KMS-11 (cell line): ENCODE data around the gene VASH1.

ENCODE experiments used
- H2AFZ ChIP-seq: fragments of 200-600 bp; sonication (generic); 2 replicates; pipeline ENCODE4 v1.6.1; 2016; ENCODE audit warnings: antibody characterized with exemption, mixed run types, low read depth
- H3K27ac ChIP-seq: fragments of 200-600 bp; sonication (generic); 2 replicates; pipeline ENCODE4 v1.6.1; 2016; ENCODE audit warnings: mild to moderate bottlenecking, mixed run types
- H3K27me3 ChIP-seq: fragments of 200-600 bp; sonication (generic); 2 replicates; pipeline ENCODE4 v1.6.1; 2017; ENCODE audit warnings: mild to moderate bottlenecking, low read depth, mixed run types, moderate library complexity; ENCODE audit not compliant: insufficient read depth
- H3K36me3 ChIP-seq: fragments of 200-600 bp; sonication (generic); 2 replicates; pipeline ENCODE4 v1.6.1; 2017; ENCODE audit warnings: mild to moderate bottlenecking, mixed run types; ENCODE audit not compliant: insufficient read depth
- H3K4me1 ChIP-seq: fragments of 200-600 bp; sonication (generic); 2 replicates; pipeline ENCODE4 v1.6.1; 2016; ENCODE audit warnings: mild to moderate bottlenecking, low read depth, mixed run types; ENCODE audit not compliant: poor library complexity, severe bottlenecking
- H3K4me2 ChIP-seq: fragments of 200-600 bp; sonication (generic); 2 replicates; pipeline ENCODE4 v1.7.0; 2016; ENCODE audit warnings: mild to moderate bottlenecking, mixed run types
- H3K4me3 ChIP-seq: fragments of 200-600 bp; sonication (generic); IDR thresholded peaks from 2 replicates; pipeline ENCODE4 v1.6.1; 2017; ENCODE audit warnings: low read depth, low read length, mixed read lengths; ENCODE audit not compliant: insufficient read depth
- H3K79me2 ChIP-seq: fragments of 200-600 bp; sonication (generic); 2 replicates; pipeline ENCODE4 v1.6.1; 2016; ENCODE audit warnings: low read depth, mixed run types; ENCODE audit not compliant: insufficient read depth
- H3K9ac ChIP-seq: fragments of 200-600 bp; sonication (generic); 2 replicates; pipeline ENCODE4 v1.6.1; 2016; ENCODE audit warnings: mild to moderate bottlenecking, mixed run types
- H4K20me1 ChIP-seq: fragments of 200-600 bp; sonication (generic); 2 replicates; pipeline ENCODE4 v1.6.1; 2016; ENCODE audit warnings: mild to moderate bottlenecking, mixed run types; ENCODE audit not compliant: insufficient read depth
- TF ChIP-seq, protein P1 (sequence below): fragments of 200-600 bp; sonication (generic); conservative IDR thresholded peaks from 2 replicates; pipeline ENCODE4 v1.6.1; 2017; ENCODE audit warnings: low read depth, mild to moderate bottlenecking, antibody characterized with exemption, low read length, moderate library complexity, mixed read lengths

The VASH1 gene

GRCh38 chr14:76769636-76770292, 8.5 kb downstream of the VASH1 start:
- H3K36me3 ChIP-seq: no peaks in the 10 kb centered on the region
- no peak overlapping the region for H3K4me2 ChIP-seq
- H2AFZ ChIP-seq: no peak overlapping the region
- no peaks in the 10 kb centered on the region for H3K79me2 ChIP-seq
- no peaks in the 10 kb centered on the region for H4K20me1 ChIP-seq
- H3K4me1 ChIP-seq: no peaks in the 10 kb centered on the region
- H3K4me3 ChIP-seq: no peak overlapping the region
- TF ChIP-seq, protein P1, sequence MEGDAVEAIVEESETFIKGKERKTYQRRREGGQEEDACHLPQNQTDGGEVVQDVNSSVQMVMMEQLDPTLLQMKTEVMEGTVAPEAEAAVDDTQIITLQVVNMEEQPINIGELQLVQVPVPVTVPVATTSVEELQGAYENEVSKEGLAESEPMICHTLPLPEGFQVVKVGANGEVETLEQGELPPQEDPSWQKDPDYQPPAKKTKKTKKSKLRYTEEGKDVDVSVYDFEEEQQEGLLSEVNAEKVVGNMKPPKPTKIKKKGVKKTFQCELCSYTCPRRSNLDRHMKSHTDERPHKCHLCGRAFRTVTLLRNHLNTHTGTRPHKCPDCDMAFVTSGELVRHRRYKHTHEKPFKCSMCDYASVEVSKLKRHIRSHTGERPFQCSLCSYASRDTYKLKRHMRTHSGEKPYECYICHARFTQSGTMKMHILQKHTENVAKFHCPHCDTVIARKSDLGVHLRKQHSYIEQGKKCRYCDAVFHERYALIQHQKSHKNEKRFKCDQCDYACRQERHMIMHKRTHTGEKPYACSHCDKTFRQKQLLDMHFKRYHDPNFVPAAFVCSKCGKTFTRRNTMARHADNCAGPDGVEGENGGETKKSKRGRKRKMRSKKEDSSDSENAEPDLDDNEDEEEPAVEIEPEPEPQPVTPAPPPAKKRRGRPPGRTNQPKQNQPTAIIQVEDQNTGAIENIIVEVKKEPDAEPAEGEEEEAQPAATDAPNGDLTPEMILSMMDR: no peak
- no peaks in the 10 kb centered on the region for H3K27me3 ChIP-seq
- no peak overlapping the region for H3K9ac ChIP-seq
- no peak overlapping the region for H3K27ac ChIP-seq

- Histone ChIP-seq H3K9ac (no peak overlapping the region), H3K36me3 (no peaks in the 10 kb centered on the region), H3K4me2 (no peak overlapping the region), H3K27ac (no peak overlapping the region), H2AFZ (no peak overlapping the region), H3K79me2 (no peaks in the 10 kb centered on the region), H3K4me1 (no peaks in the 10 kb centered on the region), H3K27me3 (no peaks in the 10 kb centered on the region), H3K4me3 (no peak overlapping the region), H4K20me1 (no peaks in the 10 kb centered on the region)
- TF ChIP-seq, protein P1: no peak
Observed at GRCh38 chr14:76770521-76771436, 9.5 kb downstream of the VASH1 start.

DNA sequence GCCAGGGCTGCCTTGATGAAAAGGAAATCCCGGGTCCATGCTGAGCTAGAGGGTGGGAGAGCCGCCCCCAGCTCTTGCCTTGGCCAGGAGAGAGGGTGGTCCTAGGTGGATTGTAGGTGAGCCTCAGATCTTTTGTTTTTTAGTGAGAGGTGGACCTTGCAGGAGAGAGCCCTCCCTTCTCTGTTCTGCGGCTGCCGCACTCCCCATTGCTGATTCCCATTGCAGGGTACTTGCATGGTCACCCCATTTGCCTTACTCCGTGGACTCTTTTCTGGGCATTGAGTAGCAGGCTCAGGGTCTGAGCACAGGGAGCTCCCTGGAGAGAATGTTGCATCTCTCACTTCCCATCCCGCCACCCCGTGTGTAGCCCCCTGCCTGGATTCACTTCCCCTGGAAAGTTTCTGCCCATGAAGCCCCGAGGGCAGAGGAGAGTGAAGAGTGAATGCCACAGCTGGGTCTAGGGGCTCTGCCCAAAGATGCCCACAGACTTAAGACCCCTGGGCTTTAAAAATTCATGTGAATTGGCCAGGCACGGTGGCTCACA, 10.2 kb downstream of the VASH1 start:
- Histone ChIP-seq H4K20me1 (no peaks in the 10 kb centered on the region), H3K27me3 (no peaks in the 10 kb centered on the region), H3K27ac (no peak overlapping the region), H3K4me3 (no peak overlapping the region), H3K4me1 (no peaks in the 10 kb centered on the region), H3K79me2 (no peaks in the 10 kb centered on the region), H2AFZ (no peak overlapping the region), H3K36me3 (no peaks in the 10 kb centered on the region), H3K4me2 (no peak overlapping the region), H3K9ac (no peak overlapping the region)
- TF ChIP-seq, protein P1: no peak

DNA sequence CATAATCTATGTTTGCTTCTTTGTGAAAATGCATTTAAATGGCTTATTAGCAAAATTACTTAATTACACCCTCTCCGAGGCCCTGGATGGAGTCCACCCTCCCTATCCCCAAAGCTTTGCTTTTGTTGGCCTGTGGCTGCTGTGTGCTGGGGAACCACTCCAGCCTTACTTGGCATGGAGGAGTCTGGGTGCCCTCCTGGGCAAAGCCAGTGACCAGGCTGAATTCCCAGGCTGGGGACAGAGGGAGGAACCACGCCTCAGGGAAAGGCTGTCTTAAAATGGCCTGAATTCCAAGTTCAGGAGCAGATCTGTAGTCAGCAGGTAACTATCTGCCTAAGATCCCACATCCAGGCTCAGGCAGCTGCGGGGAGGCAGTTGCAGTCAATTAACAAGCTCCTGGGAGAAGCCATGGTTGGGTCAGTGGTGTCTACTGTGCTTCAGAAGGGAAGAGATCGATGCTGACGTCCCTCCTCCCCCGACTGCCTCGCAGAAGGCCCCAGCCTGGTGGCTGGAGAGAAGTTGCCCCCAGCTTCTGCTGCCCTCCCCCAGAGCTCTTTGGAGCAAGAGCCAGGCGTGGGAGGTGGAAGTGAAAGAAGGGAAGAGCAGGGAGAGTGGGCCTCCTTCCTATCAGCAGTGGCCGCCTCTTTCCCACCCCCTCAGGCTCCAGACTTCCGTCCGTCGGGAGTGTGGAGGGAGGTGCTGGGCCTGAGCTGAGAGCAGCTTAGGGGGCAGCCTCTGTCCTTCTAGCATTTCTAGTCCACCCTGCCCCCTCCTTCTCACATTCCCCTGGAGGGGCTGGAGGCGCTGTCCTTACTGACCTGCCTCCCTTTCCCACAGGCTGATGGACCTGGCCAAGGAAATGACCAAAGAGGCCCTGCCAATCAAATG, 11.3 kb downstream of the VASH1 start:
- Histone ChIP-seq H3K4me1 (no peaks in the 10 kb centered on the region), H3K4me3 (no peak overlapping the region), H3K9ac (no peak overlapping the region), H3K36me3 (no peaks in the 10 kb centered on the region), H3K79me2 (no peaks in the 10 kb centered on the region), H3K27ac (no peak overlapping the region), H2AFZ (no peak overlapping the region), H3K27me3 (no peaks in the 10 kb centered on the region), H3K4me2 (no peak overlapping the region), H4K20me1 (no peaks in the 10 kb centered on the region)
- TF ChIP-seq, protein P1: no peak
